Activated CD8-positive, alpha-beta T cell treated with anti-CD3 and anti-CD28 coated beads for 36 hours (primary cell): Measurements from ENCODE around the gene MVB12B. TPM values are rescaled to one million over a fixed set of nuclear protein-coding genes. Genes with fewer than 3 reads are reported as not detected.

ENCODE experiments used
- ATAC-seq: fragments of 200-7000 bp; cut with Tn5 transposase; one replicate; pipeline ENCODE4 v1.10.0; 2021; ENCODE audit warnings: mild to moderate bottlenecking, moderate library complexity
- CTCF ChIA-PET: fragments of 350-600 bp; sonication (Branson Sonifier 250); formaldehyde crosslinking; loops from one replicate; lab custom pipeline; 2021; ENCODE audit warnings: antibody characterized with exemption; lab: Charles Lee
- POLR2A ChIA-PET: fragments of 350-600 bp; sonication (Branson Sonifier 250); formaldehyde crosslinking; loops from one replicate; lab custom pipeline; 2021; ENCODE audit warnings: antibody characterized with exemption; lab: Charles Lee
- DNase-seq: peaks from one replicate; pipeline ENCODE4 v3.0.0-alpha.2; 2020
- H3K27ac Mint-ChIP-seq: one replicate; pipeline ENCODE4 v1.8.0; 2021; ENCODE audit warnings: mild to moderate bottlenecking, mixed read lengths
- H3K27me3 Mint-ChIP-seq: one replicate; pipeline ENCODE4 v1.8.0; 2021; ENCODE audit warnings: mixed read lengths
- H3K36me3 Mint-ChIP-seq: one replicate; pipeline ENCODE4 v1.8.0; 2021; ENCODE audit warnings: low read depth, mixed read lengths
- H3K4me1 Mint-ChIP-seq: one replicate; pipeline ENCODE4 v1.8.0; 2021; ENCODE audit warnings: low read depth, mixed read lengths
- H3K4me3 Mint-ChIP-seq: one replicate; pipeline ENCODE4 v1.8.0; 2021; ENCODE audit warnings: mild to moderate bottlenecking, moderate library complexity, mixed read lengths
- H3K9me3 Mint-ChIP-seq: one replicate; pipeline ENCODE4 v1.8.0; 2021; ENCODE audit warnings: mixed read lengths
- intact Hi-C: fragments of 100-400 bp; cut with micrococcal nuclease; formaldehyde crosslinking; loops from one replicate; pipeline ENCODE4 v1.10.0; 2022
- total RNA-seq, 2 experiments: library from RNA; stranded (reverse); gene quantifications; one replicate each; pipeline ENCODE4 v1.2.3, GENCODE V29; 2021
- TF ChIP-seq, protein P1 (sequence below): fragments of 200-600 bp; IDR thresholded peaks from one replicate; pipeline ENCODE4 v1.8.0; 2022; ENCODE audit warnings: antibody characterized with exemption, mild to moderate bottlenecking

MVB12B gene
- total RNA-seq, 2 experiments from 2014 or later = 6.4 to 6.6 TPM

DNA sequence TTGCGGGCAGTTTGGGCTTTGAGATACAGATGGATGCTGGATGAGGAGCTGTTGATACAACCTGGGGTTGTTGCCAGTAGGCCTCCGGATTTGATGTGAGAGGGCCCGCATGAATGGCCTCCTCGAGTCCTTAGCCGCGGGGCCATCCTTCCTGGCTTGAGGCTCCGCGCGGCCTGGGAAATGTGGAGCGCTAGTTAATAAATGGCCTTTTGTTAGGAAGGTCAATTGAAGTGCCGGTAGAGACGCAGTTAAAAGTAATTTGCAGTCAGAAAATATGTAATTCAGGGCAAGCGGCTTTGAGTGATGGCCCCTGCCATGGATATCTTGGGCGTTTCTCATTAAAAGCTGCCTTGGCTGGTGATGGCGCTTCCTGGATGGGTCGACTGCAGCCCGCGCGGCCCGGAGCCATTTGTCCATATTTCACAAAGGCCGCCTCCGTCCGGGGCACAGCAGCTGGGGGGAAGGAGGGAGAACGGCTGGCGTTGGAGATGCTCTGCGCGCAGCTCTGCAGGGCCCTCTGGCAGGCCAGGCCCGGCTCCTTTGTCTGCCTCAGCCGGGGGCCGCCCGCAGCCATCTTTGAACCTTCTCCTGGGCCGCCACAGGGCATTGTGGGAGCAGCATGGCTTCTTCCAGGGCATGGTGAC, 11.2 kb downstream of the MVB12B start:
- Mint-ChIP-seq H3K27me3 (no peaks in the 10 kb centered on the region), H3K9me3 (no peaks in the 10 kb centered on the region), H3K36me3 (peaks cover 8% of the 10 kb centered on the region), H3K4me3 (no peak overlapping the region), H3K4me1 (peaks cover 6% of the 10 kb centered on the region), H3K27ac (no peak overlapping the region)
- ATAC-seq (no peak), DNase-seq (no peak)
- CTCF ChIA-PET = interaction anchor here (0.9 to 1.4 kb wide), 2 partner anchors 10 to 13 kb away, joined by 3 to 4 read pairs; no protein-coding TSS in a partner anchor
- POLR2A ChIA-PET = no interaction called here
- TF ChIP-seq, protein P1, sequence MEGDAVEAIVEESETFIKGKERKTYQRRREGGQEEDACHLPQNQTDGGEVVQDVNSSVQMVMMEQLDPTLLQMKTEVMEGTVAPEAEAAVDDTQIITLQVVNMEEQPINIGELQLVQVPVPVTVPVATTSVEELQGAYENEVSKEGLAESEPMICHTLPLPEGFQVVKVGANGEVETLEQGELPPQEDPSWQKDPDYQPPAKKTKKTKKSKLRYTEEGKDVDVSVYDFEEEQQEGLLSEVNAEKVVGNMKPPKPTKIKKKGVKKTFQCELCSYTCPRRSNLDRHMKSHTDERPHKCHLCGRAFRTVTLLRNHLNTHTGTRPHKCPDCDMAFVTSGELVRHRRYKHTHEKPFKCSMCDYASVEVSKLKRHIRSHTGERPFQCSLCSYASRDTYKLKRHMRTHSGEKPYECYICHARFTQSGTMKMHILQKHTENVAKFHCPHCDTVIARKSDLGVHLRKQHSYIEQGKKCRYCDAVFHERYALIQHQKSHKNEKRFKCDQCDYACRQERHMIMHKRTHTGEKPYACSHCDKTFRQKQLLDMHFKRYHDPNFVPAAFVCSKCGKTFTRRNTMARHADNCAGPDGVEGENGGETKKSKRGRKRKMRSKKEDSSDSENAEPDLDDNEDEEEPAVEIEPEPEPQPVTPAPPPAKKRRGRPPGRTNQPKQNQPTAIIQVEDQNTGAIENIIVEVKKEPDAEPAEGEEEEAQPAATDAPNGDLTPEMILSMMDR = no peak
- intact Hi-C loops = no loop called here

DNA sequence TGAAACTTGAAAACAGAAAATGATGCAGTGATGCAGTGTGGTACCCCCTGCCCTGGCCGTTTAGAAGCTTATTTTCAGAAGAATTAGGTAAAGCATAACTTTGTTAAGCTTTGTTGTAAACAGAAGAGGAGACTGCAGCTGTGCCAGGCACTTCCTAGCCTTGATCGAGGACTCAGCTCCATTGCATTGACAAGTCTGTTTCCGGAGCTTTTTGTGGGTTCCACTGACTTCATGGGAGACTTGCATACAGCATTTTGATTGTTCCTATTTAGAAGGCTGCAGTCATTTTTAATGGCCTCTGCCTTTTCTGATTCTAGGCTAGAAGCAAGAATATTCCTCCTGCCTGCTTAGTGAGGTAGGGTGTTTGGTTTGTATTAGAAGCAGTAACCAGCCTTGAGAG, 12.3 kb downstream of the MVB12B start:
- DNase-seq (no peak), ATAC-seq (no peak)
- POLR2A ChIA-PET = no interaction called here
- H3K4me1 Mint-ChIP-seq = peaks cover 6% of the 10 kb centered on the region
- intact Hi-C loops = no loop called here
- H3K9me3 Mint-ChIP-seq = no peaks in the 10 kb centered on the region
- CTCF ChIA-PET = interaction anchor here (1.2 kb wide), 1 partner anchor 219 kb away, joined by 3 read pairs; no protein-coding TSS in a partner anchor
- H3K27me3 Mint-ChIP-seq = no peaks in the 10 kb centered on the region
- no peak overlapping the region for H3K27ac Mint-ChIP-seq
- no peak overlapping the region for H3K4me3 Mint-ChIP-seq
- peaks cover 8% of the 10 kb centered on the region for H3K36me3 Mint-ChIP-seq
- TF ChIP-seq, protein P1 = no peak

DNA sequence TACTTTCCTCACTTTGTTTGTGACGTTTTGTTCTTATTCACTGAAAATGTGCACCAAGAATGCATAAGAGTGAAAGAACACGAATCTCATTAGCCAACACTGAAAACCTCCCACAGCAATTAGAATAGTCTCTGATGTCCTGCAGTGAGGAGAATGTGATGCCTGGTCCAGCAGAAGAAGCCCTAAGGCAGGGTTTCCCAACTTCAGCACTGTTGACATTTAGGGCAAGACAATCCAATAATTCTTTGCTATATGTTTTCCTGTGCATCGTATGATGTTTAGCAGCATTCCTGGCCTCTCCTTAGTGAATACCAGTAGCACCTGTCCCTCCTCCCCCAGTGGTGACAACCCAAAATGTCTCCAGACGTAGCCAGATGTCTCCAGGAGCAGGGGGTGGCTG, 14.8 kb downstream of the MVB12B start:
- H3K36me3 Mint-ChIP-seq = peaks cover 12% of the 10 kb centered on the region

DNA sequence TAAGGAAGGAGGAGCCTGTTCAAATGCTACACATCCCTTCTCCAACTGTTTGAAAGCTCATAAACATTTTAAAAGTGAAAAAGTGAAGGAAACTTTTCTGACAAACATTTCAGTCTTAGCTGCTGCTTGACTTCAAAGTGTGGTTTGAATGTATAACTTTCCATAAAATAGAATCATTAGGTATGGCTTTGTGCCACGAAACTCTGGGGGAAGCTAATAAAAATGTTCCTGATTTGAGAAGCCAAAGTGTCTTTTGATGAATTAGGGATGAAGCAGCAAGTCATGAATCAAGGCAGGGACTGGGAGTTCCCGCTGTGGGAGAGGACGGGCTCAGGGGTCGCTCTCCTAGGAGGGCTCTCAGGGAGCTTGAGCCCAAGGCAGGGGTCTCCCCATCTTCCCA, 15.3 kb downstream of the MVB12B start:
- peaks cover 6% of the 10 kb centered on the region for H3K4me1 Mint-ChIP-seq
- peaks cover 12% of the 10 kb centered on the region for H3K36me3 Mint-ChIP-seq
- H3K27me3 Mint-ChIP-seq = no peaks in the 10 kb centered on the region
- DNase-seq (no peak), ATAC-seq (no peak)
- ChIA-PET POLR2A (no interaction called here), CTCF (interaction anchor here (1.0 kb wide), 3 partner anchors 14 to 149 kb away, joined by 3 to 4 read pairs (median 3); no protein-coding TSS in a partner anchor)
- H3K4me3 Mint-ChIP-seq = no peak overlapping the region
- H3K9me3 Mint-ChIP-seq = no peaks in the 10 kb centered on the region
- no peak overlapping the region for H3K27ac Mint-ChIP-seq
- TF ChIP-seq, protein P1 = no peak
- intact Hi-C loops = no loop called here

More for the DNA sequence above, 14.8 kb downstream of the MVB12B start:
- ChIA-PET POLR2A (no interaction called here), CTCF (interaction anchor here (1.0 kb wide), 3 partner anchors 14 to 150 kb away, joined by 3 to 4 read pairs (median 3); no protein-coding TSS in a partner anchor)
- intact Hi-C loops = no loop called here
- Mint-ChIP-seq H3K4me1 (peaks cover 6% of the 10 kb centered on the region), H3K9me3 (no peaks in the 10 kb centered on the region), H3K4me3 (no peak overlapping the region), H3K27ac (no peak overlapping the region), H3K27me3 (no peaks in the 10 kb centered on the region)
- DNase-seq (no peak), ATAC-seq (no peak)
- TF ChIP-seq, protein P1 = no peak

DNA sequence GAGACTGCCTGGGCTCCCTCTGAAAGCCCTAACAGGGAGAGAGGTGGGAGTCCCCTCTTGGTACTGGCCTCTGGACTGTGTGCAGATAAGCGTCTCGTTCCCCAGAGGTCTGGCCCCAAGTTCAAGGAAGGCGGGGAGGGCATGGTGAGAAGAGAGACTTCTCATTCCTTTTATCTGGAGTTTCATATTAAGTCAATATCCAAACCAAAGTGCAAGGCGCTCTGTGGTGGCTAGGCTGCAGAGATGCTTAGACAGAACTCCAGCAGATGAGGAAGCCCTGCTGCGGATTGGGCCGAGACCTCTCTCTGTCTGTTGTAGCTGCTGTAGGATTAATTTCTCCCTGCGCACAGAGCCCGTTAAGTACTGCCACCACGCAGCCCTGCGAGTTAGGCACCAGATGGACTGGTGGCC, 16.0 kb downstream of the MVB12B start:
- ChIA-PET CTCF (interaction anchor here (1.0 to 1.3 kb wide), 2 partner anchors 11 to 15 kb away, joined by 3 read pairs; no protein-coding TSS in a partner anchor), POLR2A (interaction anchor here (0.6 kb wide), 1 partner anchor 46 kb away, joined by 3 read pairs; no protein-coding TSS in a partner anchor)
- Mint-ChIP-seq H3K27me3 (no peaks in the 10 kb centered on the region), H3K4me3 (no peak overlapping the region), H3K9me3 (no peaks in the 10 kb centered on the region), H3K4me1 (peaks cover 6% of the 10 kb centered on the region), H3K36me3 (peaks cover 12% of the 10 kb centered on the region), H3K27ac (no peak overlapping the region)
- TF ChIP-seq, protein P1 = no peak
- DNase-seq (no peak), ATAC-seq (no peak)
- intact Hi-C loops = no loop called here
